PC-9 (cell line): ENCODE data around the gene RNF220.

ENCODE experiments used
- CTCF ChIP-seq: fragments of 200-600 bp; sonication (generic); conservative IDR thresholded peaks from 2 replicates; pipeline ENCODE4 v1.6.1; 2017; ENCODE audit warnings: mixed run types, antibody characterized with exemption, mild to moderate bottlenecking, moderate library complexity
- EZH2 ChIP-seq: fragments of 200-600 bp; sonication (generic); IDR thresholded peaks from 2 replicates; pipeline ENCODE4 v1.8.0; 2017; ENCODE audit warnings: antibody characterized with exemption, low read depth

DNA sequence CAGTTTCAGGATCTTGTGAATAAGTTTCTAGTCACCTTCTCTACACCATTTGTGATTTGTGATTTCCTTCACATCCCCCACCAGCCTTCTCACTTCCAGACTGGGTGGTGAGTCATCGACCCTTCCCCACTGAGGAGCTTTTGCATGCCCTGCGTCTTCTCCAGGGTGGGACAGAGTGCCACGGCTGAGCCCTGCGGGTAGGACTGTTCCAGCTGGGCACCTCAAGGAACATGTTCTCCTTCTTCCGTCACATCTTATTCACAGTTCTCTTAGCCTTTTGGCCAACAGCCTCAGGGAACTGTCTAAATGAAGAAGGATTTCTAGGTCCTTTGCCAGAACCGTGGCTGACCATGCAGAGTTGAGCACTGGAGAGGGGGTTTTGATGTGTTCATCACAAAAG is 152.7 kb downstream of the RNF220 start:
- TF ChIP-seq CTCF: no peak
- TF ChIP-seq EZH2: no peak
